Smooth muscle cell (in vitro differentiated cells): Measurements from ENCODE around the gene IST1. TPM values are rescaled to one million over a fixed set of nuclear protein-coding genes. Genes with fewer than 3 reads are reported as not detected.

Source experiments
- DNase-seq: peaks from one replicate; lab custom pipeline; 2025; ENCODE audit not compliant: unreplicated experiment; lab: John Stamatoyannopoulos, UW
- H2AFZ ChIP-seq: fragments of 200-600 bp; sonication (generic); 2 replicates; pipeline ENCODE4 v1.6.0; 2016; ENCODE audit warnings: antibody characterized with exemption, low read depth, mild to moderate bottlenecking
- H3F3A ChIP-seq: fragments of 200-600 bp; sonication (generic); 2 replicates; pipeline ENCODE4 v1.6.0; 2017; ENCODE audit warnings: antibody characterized with exemption, low read depth
- H3K27ac ChIP-seq: fragments of 200-600 bp; sonication (generic); 2 replicates; pipeline ENCODE4 v1.5.1; 2016; ENCODE audit warnings: low read depth, mild to moderate bottlenecking
- H3K27me3 ChIP-seq: fragments of 200-600 bp; sonication (generic); 2 replicates; pipeline ENCODE4 v1.6.1; 2016; ENCODE audit warnings: low read depth, mild to moderate bottlenecking
- H3K36me3 ChIP-seq: fragments of 200-600 bp; sonication (generic); 2 replicates; pipeline ENCODE4 v1.5.1; 2016; ENCODE audit warnings: low read depth
- H3K4me1 ChIP-seq: fragments of 200-600 bp; sonication (generic); 2 replicates; pipeline ENCODE4 v1.5.1; 2016; ENCODE audit warnings: low read depth
- H3K4me2 ChIP-seq: fragments of 200-600 bp; sonication (generic); 2 replicates; pipeline ENCODE4 v1.6.0; 2016; ENCODE audit warnings: mild to moderate bottlenecking
- H3K4me3 ChIP-seq: fragments of 200-600 bp; sonication (generic); 2 replicates; pipeline ENCODE4 v1.5.1; 2016; ENCODE audit warnings: mild to moderate bottlenecking
- H3K79me2 ChIP-seq: fragments of 200-600 bp; sonication (generic); 2 replicates; pipeline ENCODE4 v1.6.0; 2016; ENCODE audit warnings: low read depth, mild to moderate bottlenecking
- H3K9ac ChIP-seq: fragments of 200-600 bp; sonication (generic); 2 replicates; pipeline ENCODE4 v1.6.0; 2016; ENCODE audit warnings: low read depth
- H3K9me3 ChIP-seq: fragments of 200-600 bp; sonication (generic); replicated peaks from 2 replicates; pipeline ENCODE4 v1.5.1; 2016; ENCODE audit warnings: low read depth
- H4K20me1 ChIP-seq: fragments of 200-600 bp; sonication (generic); 2 replicates; pipeline ENCODE4 v1.6.0; 2016; ENCODE audit warnings: low read depth
- CTCF ChIP-seq: fragments of 200-600 bp; sonication (generic); IDR thresholded peaks from 2 replicates; pipeline ENCODE4 v1.5.1; 2017; ENCODE audit warnings: borderline replicate concordance, mild to moderate bottlenecking, antibody characterized with exemption; ENCODE audit not compliant: insufficient read depth, poor library complexity, severe bottlenecking
- WGBS: methylation state at CpG from one replicate; pipeline ENCODE4 v1.1.7; 2016; ENCODE audit warnings: low lambda C conversion rate; 5-methylcytosine and 5-hydroxymethylcytosine counted together
- polyA plus RNA-seq: library from polyadenylated mRNA; unstranded; fragments of >200 nt; fragmentation: Nextera tagmentation; extraction: Ambion mirVana; gene quantifications from 2 replicates; pipeline ENCODE4 v1.2.1, GENCODE V29; 2016
- total RNA-seq: library from RNA; depleted of rRNA; stranded (reverse); fragments of >200 nt; gene quantifications from 2 replicates; pipeline ENCODE4 v1.2.3, GENCODE V29; 2014

IST1 gene
- total and polyA plus RNA-seq, 2 experiments from 2014 or later, result 125 to 220 TPM

DNA sequence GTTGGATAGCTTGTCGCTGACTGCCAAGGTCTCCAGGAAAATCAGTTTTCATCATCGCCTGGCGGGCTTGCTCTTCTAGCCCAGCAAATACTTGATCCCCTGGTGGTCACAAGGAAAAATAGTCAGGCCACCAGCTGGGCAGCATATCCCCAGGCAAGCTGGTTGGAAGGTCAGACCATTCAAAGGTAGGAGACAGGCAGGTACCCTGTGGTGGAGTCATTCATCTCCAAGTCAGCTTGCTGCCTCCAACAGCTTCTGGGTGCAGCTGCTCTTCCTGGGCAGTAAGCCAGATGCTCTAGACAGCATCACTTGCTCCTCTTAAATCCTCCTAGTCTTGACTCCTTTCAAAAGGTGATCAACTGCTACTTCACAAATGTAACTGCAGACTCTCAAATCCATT is 27.4 kb upstream of the IST1 start:
- H2AFZ ChIP-seq, result no peak overlapping the region
- no peaks in the 10 kb centered on the region for H3F3A ChIP-seq
- H3K27ac ChIP-seq, result no peak overlapping the region
- no peaks in the 10 kb centered on the region for H3K27me3 ChIP-seq
- no peaks in the 10 kb centered on the region for H3K4me1 ChIP-seq
- no peak for TF ChIP-seq CTCF
- no peaks in the 10 kb centered on the region for H3K9me3 ChIP-seq
- DNase-seq, result no peak
- no peak overlapping the region for H3K9ac ChIP-seq
- WGBS, result 96% methylated on average over 3 of the region's 3 CpGs
- no peak overlapping the region for H3K4me2 ChIP-seq
- H3K36me3 ChIP-seq, result peaks cover 5% of the 10 kb centered on the region
- peaks cover 11% of the 10 kb centered on the region for H4K20me1 ChIP-seq
- no peaks in the 10 kb centered on the region for H3K79me2 ChIP-seq
- no peak overlapping the region for H3K4me3 ChIP-seq

DNA sequence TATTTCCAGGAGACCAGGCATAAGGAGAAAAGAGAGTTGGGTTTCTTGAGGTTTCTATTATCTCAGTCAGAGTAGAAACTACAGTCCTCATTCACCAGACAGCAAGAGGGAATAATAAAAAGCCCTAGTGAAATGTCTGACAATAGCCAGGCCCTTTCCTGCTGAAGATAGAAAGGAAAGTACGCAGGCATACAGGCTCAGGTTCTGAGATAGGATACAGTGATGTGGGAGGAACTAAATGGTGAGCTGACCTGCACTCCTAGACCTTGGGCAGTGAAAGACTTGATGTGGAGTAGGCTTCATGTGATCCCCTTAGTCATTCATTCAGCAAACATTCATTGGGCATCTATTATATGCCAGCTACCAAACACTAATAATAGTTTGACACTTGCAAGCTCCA is 26.2 kb upstream of the IST1 start:
- no peaks in the 10 kb centered on the region for H3K4me1 ChIP-seq
- H3K79me2 ChIP-seq, result no peaks in the 10 kb centered on the region
- H3K36me3 ChIP-seq, result peaks cover 1% of the 10 kb centered on the region
- H2AFZ ChIP-seq, result no peak overlapping the region
- H3K27me3 ChIP-seq, result no peaks in the 10 kb centered on the region
- no peak overlapping the region for H3K4me3 ChIP-seq
- TF ChIP-seq CTCF, result no peak
- H3K9ac ChIP-seq, result no peak overlapping the region
- peaks cover 11% of the 10 kb centered on the region for H4K20me1 ChIP-seq
- no peak for DNase-seq
- H3F3A ChIP-seq, result no peaks in the 10 kb centered on the region
- H3K4me2 ChIP-seq, result no peak overlapping the region
- no peaks in the 10 kb centered on the region for H3K9me3 ChIP-seq
- WGBS, result 82% methylated on average over 1 of the region's 1 CpG
- no peak overlapping the region for H3K27ac ChIP-seq

DNA sequence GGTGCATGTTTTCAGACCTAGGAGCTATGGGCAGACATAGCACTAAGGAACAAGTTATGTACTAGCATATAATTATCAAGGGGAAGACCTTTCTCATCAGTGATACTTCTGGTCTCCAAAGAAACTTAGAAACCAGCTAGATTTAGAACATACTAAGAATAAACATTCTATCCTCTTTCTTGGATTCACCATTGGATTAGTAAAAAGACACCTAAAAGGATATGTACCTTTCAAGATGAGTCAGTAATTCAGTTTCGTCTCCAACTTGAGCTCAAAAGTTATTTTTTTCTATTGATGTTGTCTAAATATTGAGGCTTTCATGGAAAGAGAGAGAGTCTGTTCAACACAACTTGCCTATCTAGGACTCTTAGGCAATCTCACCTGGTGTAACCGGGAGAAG is 24.5 kb upstream of the IST1 start:
- Histone ChIP-seq H3F3A (no peaks in the 10 kb centered on the region), H4K20me1 (peaks cover 8% of the 10 kb centered on the region), H3K4me2 (no peak overlapping the region), H3K36me3 (no peaks in the 10 kb centered on the region), H3K27me3 (no peaks in the 10 kb centered on the region), H3K4me1 (no peaks in the 10 kb centered on the region), H3K27ac (no peak overlapping the region), H3K79me2 (no peaks in the 10 kb centered on the region), H3K4me3 (no peak overlapping the region), H3K9ac (no peak overlapping the region), H3K9me3 (no peaks in the 10 kb centered on the region), H2AFZ (no peak overlapping the region)
- DNase-seq, result no peak
- no peak for TF ChIP-seq CTCF
- WGBS, result 97% methylated on average over 2 of the region's 2 CpGs

DNA sequence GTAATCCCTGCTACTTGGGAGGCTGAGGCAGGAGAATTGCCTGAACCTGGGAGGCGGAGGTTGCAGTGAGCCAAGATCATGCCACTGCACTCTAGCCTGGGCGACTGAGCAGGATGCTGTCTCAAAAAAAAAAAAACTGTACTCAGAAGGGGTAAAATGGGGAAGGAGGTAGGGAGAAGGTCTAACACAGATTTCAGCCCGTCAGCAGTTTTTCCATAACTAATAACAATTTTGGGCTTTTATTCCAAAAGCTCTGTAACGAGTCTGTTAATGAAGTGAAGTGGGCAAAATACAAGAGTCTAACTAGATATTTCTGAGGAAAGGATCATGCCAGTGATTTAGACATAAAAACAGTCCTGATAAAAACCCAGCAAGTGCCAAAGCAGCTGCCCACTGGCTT is 22.1 kb upstream of the IST1 start:
- TF ChIP-seq CTCF, result no peak
- Histone ChIP-seq H3K9me3 (no peaks in the 10 kb centered on the region), H3K9ac (no peak overlapping the region), H3K4me1 (no peaks in the 10 kb centered on the region), H3K4me2 (no peak overlapping the region), H2AFZ (no peak overlapping the region), H3K79me2 (no peaks in the 10 kb centered on the region), H3K4me3 (no peak overlapping the region), H3K27ac (no peak overlapping the region), H3K27me3 (no peaks in the 10 kb centered on the region), H4K20me1 (peaks cover 3% of the 10 kb centered on the region), H3K36me3 (no peaks in the 10 kb centered on the region), H3F3A (no peaks in the 10 kb centered on the region)
- 100% methylated on average over 4 of the region's 4 CpGs for whole genome bisulfite sequencing
- no peak for DNase-seq
